ENCODE measurements around the gene USP12. TPM values are rescaled to one million over a fixed set of nuclear protein-coding genes. Genes with fewer than 3 reads are reported as not detected.
A peak's percentile ranks its signal among the peaks of the same experiment; 100 is the strongest.

The USP12 gene
- total RNA-seq, 1 donor from 2014 or later, result 36.7 TPM

DNA sequence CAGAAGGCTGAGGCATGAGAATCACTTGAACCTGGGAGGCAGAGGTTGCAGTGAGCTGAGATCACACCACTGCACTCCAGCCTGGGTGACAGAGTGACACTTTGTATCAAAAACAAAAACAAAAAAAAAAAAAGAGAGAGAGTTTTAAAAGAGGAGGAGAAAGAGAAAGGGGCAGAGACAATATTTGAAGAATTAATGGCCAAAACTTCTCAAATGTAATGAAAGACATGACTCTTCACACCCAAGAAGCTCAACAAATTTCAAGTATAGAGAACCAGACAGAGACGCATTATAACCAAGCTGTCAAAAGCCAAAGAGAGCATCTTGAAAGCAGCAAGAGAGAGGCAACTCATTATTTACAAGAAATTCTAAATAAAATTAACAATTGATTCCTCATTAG is 36.9 kb upstream of the USP12 start:
- TF ChIP-seq, protein P1, sequence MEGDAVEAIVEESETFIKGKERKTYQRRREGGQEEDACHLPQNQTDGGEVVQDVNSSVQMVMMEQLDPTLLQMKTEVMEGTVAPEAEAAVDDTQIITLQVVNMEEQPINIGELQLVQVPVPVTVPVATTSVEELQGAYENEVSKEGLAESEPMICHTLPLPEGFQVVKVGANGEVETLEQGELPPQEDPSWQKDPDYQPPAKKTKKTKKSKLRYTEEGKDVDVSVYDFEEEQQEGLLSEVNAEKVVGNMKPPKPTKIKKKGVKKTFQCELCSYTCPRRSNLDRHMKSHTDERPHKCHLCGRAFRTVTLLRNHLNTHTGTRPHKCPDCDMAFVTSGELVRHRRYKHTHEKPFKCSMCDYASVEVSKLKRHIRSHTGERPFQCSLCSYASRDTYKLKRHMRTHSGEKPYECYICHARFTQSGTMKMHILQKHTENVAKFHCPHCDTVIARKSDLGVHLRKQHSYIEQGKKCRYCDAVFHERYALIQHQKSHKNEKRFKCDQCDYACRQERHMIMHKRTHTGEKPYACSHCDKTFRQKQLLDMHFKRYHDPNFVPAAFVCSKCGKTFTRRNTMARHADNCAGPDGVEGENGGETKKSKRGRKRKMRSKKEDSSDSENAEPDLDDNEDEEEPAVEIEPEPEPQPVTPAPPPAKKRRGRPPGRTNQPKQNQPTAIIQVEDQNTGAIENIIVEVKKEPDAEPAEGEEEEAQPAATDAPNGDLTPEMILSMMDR (IDR thresholded peaks at IDR 0.05), result no peak
- intact Hi-C loops (cut with DNase I), result no loop called here
- Histone ChIP-seq H3K27ac (no peak overlapping the region), H3K36me3 (no peaks in the 10 kb centered on the region), H3K4me3 (no peak overlapping the region), H3K4me1 (no peaks in the 10 kb centered on the region), H3K27me3 (ENCODE audit: low read depth) (no peaks in the 10 kb centered on the region), H3K9me3 (no peaks in the 10 kb centered on the region)
- ATAC-seq, result no peak
- no peak for DNase-seq

DNA sequence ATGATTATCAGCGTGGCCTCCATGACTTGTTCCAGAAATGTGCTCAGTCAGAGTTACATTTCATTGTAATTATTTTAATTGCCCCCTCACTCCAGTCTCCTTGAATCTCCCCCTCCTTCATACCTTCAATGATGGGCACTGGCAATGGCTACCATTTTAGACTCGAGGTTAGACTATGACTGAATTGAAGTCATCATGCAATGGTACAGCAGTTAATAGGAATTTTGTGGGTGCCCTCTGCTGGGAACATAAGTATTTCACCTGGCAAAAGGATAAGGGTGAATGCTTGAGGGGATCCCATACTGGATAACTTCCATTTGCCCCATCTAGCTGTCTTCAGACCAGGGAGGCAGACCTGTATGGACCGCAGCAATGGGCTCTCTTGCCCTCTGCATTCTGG is 32.2 kb upstream of the USP12 start:
- no peaks in the 10 kb centered on the region for H3K4me1 ChIP-seq
- no peaks in the 10 kb centered on the region for H3K36me3 ChIP-seq
- no peak overlapping the region for H3K4me3 ChIP-seq
- H3K9me3 ChIP-seq, result no peaks in the 10 kb centered on the region
- H3K27me3 ChIP-seq (ENCODE audit: low read depth), result no peaks in the 10 kb centered on the region
- no peak for DNase-seq
- H3K27ac ChIP-seq, result no peak overlapping the region
- TF ChIP-seq, protein P1 (IDR thresholded peaks at IDR 0.05), result no peak
- ATAC-seq, result peak in 1 of 2 donors; percentile 68
- intact Hi-C loops (cut with DNase I), result no loop called here

DNA sequence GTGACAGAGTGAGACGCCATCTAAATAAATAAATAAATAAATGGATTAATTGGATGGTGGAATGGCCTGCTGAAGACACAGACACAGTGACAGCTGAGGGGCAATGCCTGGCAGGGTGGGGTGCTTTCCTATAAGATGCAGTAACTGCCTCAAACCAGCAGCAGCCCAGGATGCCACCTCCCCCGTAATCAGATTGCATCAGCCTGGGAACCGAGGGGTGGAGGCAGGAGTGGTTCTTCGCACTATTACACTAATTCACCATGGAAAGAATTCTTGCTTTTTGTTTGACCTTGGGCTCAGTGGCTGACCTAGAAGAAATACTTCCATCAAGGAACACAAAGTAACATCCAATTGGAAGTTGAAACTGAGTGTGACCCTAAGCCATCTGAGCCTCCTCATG is 31.6 kb upstream of the USP12 start:
- ATAC-seq (no peak), DNase-seq (no peak)
- no peaks in the 10 kb centered on the region for H3K9me3 ChIP-seq
- H3K4me3 ChIP-seq, result no peak overlapping the region
- H3K27me3 ChIP-seq (ENCODE audit: low read depth), result no peaks in the 10 kb centered on the region
- TF ChIP-seq, protein P1 (IDR thresholded peaks at IDR 0.05), result no peak
- H3K27ac ChIP-seq, result no peak overlapping the region
- no peaks in the 10 kb centered on the region for H3K36me3 ChIP-seq
- H3K4me1 ChIP-seq, result no peaks in the 10 kb centered on the region
- intact Hi-C loops (cut with DNase I), result no loop called here

DNA sequence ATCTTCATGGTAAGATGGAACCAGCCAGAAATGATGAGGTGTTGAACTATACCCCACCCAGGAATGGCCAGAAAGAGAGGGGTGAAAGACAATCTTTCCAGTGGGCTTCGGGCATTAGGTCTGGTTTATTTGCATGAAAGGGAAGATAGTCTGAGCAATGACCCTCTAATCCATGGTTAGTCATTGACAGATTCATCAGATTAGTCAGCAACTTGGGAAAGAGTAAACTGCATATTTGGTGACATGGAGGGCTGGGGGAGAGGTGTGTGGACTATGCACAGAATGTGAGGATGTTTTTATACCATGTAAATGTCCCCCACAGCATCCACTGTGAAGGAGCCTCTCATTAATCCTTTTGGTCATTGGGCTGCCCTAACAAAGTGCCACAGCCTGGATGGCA is 30.1 kb upstream of the USP12 start:
- intact Hi-C loops (cut with DNase I), result no loop called here
- ATAC-seq (no peak), DNase-seq (no peak)
- Histone ChIP-seq H3K36me3 (no peaks in the 10 kb centered on the region), H3K27ac (no peak overlapping the region), H3K4me3 (no peak overlapping the region), H3K9me3 (no peaks in the 10 kb centered on the region), H3K27me3 (ENCODE audit: low read depth) (no peaks in the 10 kb centered on the region), H3K4me1 (no peaks in the 10 kb centered on the region)
- TF ChIP-seq, protein P1 (IDR thresholded peaks at IDR 0.05), result no peak

DNA sequence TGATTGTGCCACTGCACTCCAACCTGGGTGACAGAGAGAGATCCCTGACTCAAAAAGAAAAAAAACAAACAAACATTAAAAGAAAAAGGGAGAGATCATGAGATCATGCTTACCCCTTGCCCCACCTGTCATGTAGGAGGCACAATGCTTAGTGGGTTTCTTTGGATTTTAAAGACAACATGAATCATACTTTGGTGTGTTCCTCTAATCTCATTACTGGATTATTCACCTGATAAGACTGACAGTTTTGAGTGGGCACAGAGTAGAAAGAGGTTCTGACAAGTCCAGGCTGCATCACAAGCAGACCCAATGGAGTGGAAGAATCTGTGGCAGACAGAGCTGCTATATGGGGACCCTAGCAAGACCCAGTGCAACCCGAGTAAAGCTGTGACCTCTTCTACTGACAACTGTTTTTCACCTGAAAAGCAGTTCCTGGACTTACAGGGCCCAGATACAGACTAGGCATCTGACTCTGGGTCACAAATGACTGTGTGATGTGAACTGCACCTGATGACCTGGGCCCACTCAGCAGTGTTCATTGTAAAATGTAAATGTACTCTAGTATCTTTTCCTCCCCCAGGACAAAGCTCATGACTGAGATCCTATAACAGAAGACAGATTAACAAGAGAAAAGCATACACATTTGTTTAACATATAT is 28.9 kb upstream of the USP12 start:
- no peak overlapping the region for H3K4me3 ChIP-seq
- H3K27ac ChIP-seq, result no peak overlapping the region
- no peak for DNase-seq
- H3K36me3 ChIP-seq, result no peaks in the 10 kb centered on the region
- ATAC-seq, result no peak
- no peaks in the 10 kb centered on the region for H3K4me1 ChIP-seq
- TF ChIP-seq, protein P1 (IDR thresholded peaks at IDR 0.05), result no peak
- no peaks in the 10 kb centered on the region for H3K9me3 ChIP-seq
- H3K27me3 ChIP-seq (ENCODE audit: low read depth), result no peaks in the 10 kb centered on the region
- intact Hi-C loops (cut with DNase I), result no loop called here
